ENCODE results near the gene NTN3.

Gene NTN3

GRCh38 chr16:2494616-2495015 is 23.5 kb downstream of the NTN3 start:
- in situ Hi-C loops (cut with HindIII; ENCODE audit: low sequenced_read_pairs) = no loop called here

GRCh38 chr16:2495041-2495440 is 23.9 kb downstream of the NTN3 start:
- in situ Hi-C loops (cut with HindIII; ENCODE audit: low sequenced_read_pairs) = no loop called here

GRCh38 chr16:2496223-2497115 is 25.4 kb downstream of the NTN3 start:
- in situ Hi-C loops (cut with HindIII; ENCODE audit: low sequenced_read_pairs) = no loop called here

GRCh38 chr16:2497116-2497630 is 26.1 kb downstream of the NTN3 start:
- in situ Hi-C loops (cut with HindIII; ENCODE audit: low sequenced_read_pairs) = no loop called here

- in situ Hi-C loops (cut with HindIII; ENCODE audit: low sequenced_read_pairs) = no loop called here
Measured at GRCh38 chr16:2497695-2498484, 26.8 kb downstream of the NTN3 start.

GRCh38 chr16:2498531-2499253 is 27.6 kb downstream of the NTN3 start:
- in situ Hi-C loops (cut with HindIII; ENCODE audit: low sequenced_read_pairs) = no loop called here

DNA sequence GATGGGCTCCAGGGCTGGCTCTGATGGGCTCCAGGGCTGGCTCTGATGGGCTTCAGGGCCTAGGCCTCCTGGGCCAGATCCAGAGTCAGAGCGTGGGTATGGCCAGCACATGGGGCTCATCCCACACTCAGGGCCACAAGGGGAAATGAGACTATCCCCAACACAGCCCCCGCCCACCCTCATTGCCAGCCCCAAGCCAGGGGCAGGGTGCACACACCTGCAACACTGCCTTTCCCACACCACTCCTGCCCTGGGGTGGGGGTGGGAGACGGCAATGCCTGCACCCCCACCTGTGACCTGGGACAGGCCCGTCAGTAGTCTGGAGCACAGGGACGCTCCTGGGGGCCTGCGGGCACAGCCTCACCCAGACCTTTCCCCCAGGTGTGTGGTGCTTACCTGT is 28.4 kb downstream of the NTN3 start:
- in situ Hi-C loops (cut with HindIII; ENCODE audit: low sequenced_read_pairs) = no loop called here

GRCh38 chr16:2499890-2500429 is 28.9 kb downstream of the NTN3 start:
- in situ Hi-C loops (cut with HindIII; ENCODE audit: low sequenced_read_pairs) = loop anchor here (10.0 kb wide), 4 partner anchors 75 to 465 kb away; partner anchors contain the start of gene CCNF

GRCh38 chr16:2500430-2500917 is 29.4 kb downstream of the NTN3 start:
- in situ Hi-C loops (cut with HindIII; ENCODE audit: low sequenced_read_pairs) = loop anchor here (10.0 kb wide), 4 partner anchors 76 to 466 kb away; partner anchors contain the start of gene CCNF

DNA sequence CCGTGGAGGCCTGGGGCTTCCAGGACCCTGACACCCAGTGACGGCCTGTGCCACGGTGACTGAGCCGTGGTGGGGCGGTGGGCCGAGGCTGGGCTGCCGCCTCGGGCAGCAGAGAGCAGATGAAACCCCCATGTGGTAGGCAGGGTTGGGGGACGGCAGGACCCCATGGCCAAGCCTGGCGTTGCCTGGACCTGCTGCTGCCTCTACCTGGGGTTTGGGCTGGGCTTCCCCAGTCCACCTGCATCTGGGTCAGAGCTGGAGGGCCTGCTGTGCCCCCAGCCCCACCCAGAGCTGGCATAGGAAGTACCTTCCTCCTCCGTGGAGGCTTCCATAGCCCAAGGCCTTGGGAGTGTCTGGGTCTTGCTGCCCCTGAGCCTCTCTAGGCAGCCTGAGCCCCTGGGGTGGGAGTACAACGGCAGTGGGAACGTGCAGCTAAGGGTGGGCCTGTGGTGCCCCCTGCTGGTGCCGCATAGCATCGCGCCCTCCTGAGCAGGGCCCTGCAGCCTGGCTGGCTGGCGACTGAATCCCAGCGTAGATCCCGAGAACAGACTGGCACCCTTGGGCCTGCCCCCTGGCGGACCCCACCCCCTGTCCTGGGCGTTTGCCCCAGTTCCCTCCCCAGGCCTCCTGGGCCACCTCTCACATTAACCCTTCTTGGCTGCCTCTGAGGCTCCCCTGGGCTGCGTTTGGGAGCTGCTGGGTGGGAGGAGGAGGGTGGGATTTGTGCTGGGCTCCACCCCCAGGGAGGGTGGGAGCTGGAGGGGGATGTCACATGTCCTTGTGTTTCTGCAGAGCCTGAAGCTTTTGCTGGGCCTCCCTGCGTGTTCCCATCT is 30.0 kb downstream of the NTN3 start:
- in situ Hi-C loops (cut with HindIII; ENCODE audit: low sequenced_read_pairs) = loop anchor here (10.0 kb wide), 4 partner anchors 76 to 466 kb away; partner anchors contain the start of gene CCNF

GRCh38 chr16:2501946-2502895 is 31.1 kb downstream of the NTN3 start:
- in situ Hi-C loops (cut with HindIII; ENCODE audit: low sequenced_read_pairs) = loop anchor here (10.0 kb wide), 4 partner anchors 77 to 467 kb away; partner anchors contain the start of gene CCNF

- in situ Hi-C loops (cut with HindIII; ENCODE audit: low sequenced_read_pairs) = loop anchor here (10.0 kb wide), 4 partner anchors 81 to 471 kb away; partner anchors contain the start of gene CCNF
Measured at GRCh38 chr16:2505695-2506094, 34.6 kb downstream of the NTN3 start.

GRCh38 chr16:2507052-2507659 is 36.1 kb downstream of the NTN3 start:
- in situ Hi-C loops (cut with HindIII; ENCODE audit: low sequenced_read_pairs) = loop anchor here (10.0 kb wide), 4 partner anchors 82 to 472 kb away; partner anchors contain the start of gene CCNF

GRCh38 chr16:2507665-2508064 is 36.6 kb downstream of the NTN3 start:
- in situ Hi-C loops (cut with HindIII; ENCODE audit: low sequenced_read_pairs) = loop anchor here (10.0 kb wide), 4 partner anchors 83 to 473 kb away; partner anchors contain the start of gene CCNF

GRCh38 chr16:2508722-2509400 is 37.8 kb downstream of the NTN3 start:
- in situ Hi-C loops (cut with HindIII; ENCODE audit: low sequenced_read_pairs) = loop anchor here (10.0 kb wide), 4 partner anchors 84 to 474 kb away; partner anchors contain the start of gene CCNF

- in situ Hi-C loops (cut with HindIII; ENCODE audit: low sequenced_read_pairs) = no loop called here
Measured at GRCh38 chr16:2511128-2511800, 40.2 kb downstream of the NTN3 start.

All from endothelial cell of hepatic sinusoid (primary cell).